ENCODE measurements around the gene CDKAL1.
"Not testable (repeated sequence)": the region's sequence is repeated elsewhere in the genome, so short reads cannot be mapped to it uniquely, and the experiment has no call there.

Gene CDKAL1

GRCh38 chr6:20642441-20642840, 108.2 kb downstream of the CDKAL1 start:
- Histone ChIP-seq H3K4me1 (ENCODE audit: control insufficient read depth, insufficient read depth, low read length) (no peaks in the 10 kb centered on the region), H3K36me3 (ENCODE audit: control insufficient read depth, insufficient read depth, low read length, severe bottlenecking) (no peaks in the 10 kb centered on the region), H3K4me3 (ENCODE audit: low read length) (no peak overlapping the region), H3K27me3 (replicated peaks; ENCODE audit: control insufficient read depth, insufficient read depth, low read length) (no peaks in the 10 kb centered on the region), H3K9me3 (ENCODE audit: control insufficient read depth, low read length) (no peaks in the 10 kb centered on the region), H3K9ac (ENCODE audit: low read length) (no peak overlapping the region)
- DNase-seq (ENCODE audit: low read depth) = no peak

- no peak overlapping the region for H3K9ac ChIP-seq (ENCODE audit: low read length)
- H3K4me1 ChIP-seq (ENCODE audit: control insufficient read depth, insufficient read depth, low read length) = no peaks in the 10 kb centered on the region
- DNase-seq (ENCODE audit: low read depth) = no peak
- peaks cover 3% of the 10 kb centered on the region for H3K36me3 ChIP-seq (ENCODE audit: control insufficient read depth, insufficient read depth, low read length, severe bottlenecking)
- H3K4me3 ChIP-seq (ENCODE audit: low read length) = no peak overlapping the region
- no peaks in the 10 kb centered on the region for H3K9me3 ChIP-seq (ENCODE audit: control insufficient read depth, low read length)
- no peaks in the 10 kb centered on the region for H3K27me3 ChIP-seq (replicated peaks; ENCODE audit: control insufficient read depth, insufficient read depth, low read length)
Observed at GRCh38 chr6:20644667-20645370, 110.6 kb downstream of the CDKAL1 start.

- not testable (repeated sequence) for H3K36me3 ChIP-seq (ENCODE audit: control insufficient read depth, insufficient read depth, low read length, severe bottlenecking); H3K27me3 ChIP-seq (replicated peaks; ENCODE audit: control insufficient read depth, insufficient read depth, low read length); H3K4me1 ChIP-seq (ENCODE audit: control insufficient read depth, insufficient read depth, low read length); DNase-seq (ENCODE audit: low read depth); H3K9me3 ChIP-seq (ENCODE audit: control insufficient read depth, low read length); H3K9ac ChIP-seq (ENCODE audit: low read length); H3K4me3 ChIP-seq (ENCODE audit: low read length)
Observed at GRCh38 chr6:20645572-20645971, 111.3 kb downstream of the CDKAL1 start.

- Histone ChIP-seq H3K27me3 (replicated peaks; ENCODE audit: control insufficient read depth, insufficient read depth, low read length) (no peaks in the 10 kb centered on the region), H3K9ac (ENCODE audit: low read length) (no peak overlapping the region), H3K9me3 (ENCODE audit: control insufficient read depth, low read length) (no peaks in the 10 kb centered on the region), H3K36me3 (ENCODE audit: control insufficient read depth, insufficient read depth, low read length, severe bottlenecking) (peaks cover 3% of the 10 kb centered on the region), H3K4me1 (ENCODE audit: control insufficient read depth, insufficient read depth, low read length) (no peaks in the 10 kb centered on the region), H3K4me3 (ENCODE audit: low read length) (no peak overlapping the region)
- no peak for DNase-seq (ENCODE audit: low read depth)
Observed at GRCh38 chr6:20647585-20647984, 113.3 kb downstream of the CDKAL1 start.

GRCh38 chr6:20649696-20650470, 115.6 kb downstream of the CDKAL1 start:
- not testable (repeated sequence) for H3K4me1 ChIP-seq (ENCODE audit: control insufficient read depth, insufficient read depth, low read length); H3K4me3 ChIP-seq (ENCODE audit: low read length); H3K27me3 ChIP-seq (replicated peaks; ENCODE audit: control insufficient read depth, insufficient read depth, low read length); H3K9me3 ChIP-seq (ENCODE audit: control insufficient read depth, low read length); DNase-seq (ENCODE audit: low read depth); H3K36me3 ChIP-seq (ENCODE audit: control insufficient read depth, insufficient read depth, low read length, severe bottlenecking); H3K9ac ChIP-seq (ENCODE audit: low read length)

- no peak for DNase-seq (ENCODE audit: low read depth)
- Histone ChIP-seq H3K9ac (ENCODE audit: low read length) (no peak overlapping the region), H3K9me3 (ENCODE audit: control insufficient read depth, low read length) (no peaks in the 10 kb centered on the region), H3K4me3 (ENCODE audit: low read length) (no peak overlapping the region), H3K36me3 (ENCODE audit: control insufficient read depth, insufficient read depth, low read length, severe bottlenecking) (peaks cover 3% of the 10 kb centered on the region), H3K27me3 (replicated peaks; ENCODE audit: control insufficient read depth, insufficient read depth, low read length) (no peaks in the 10 kb centered on the region), H3K4me1 (ENCODE audit: control insufficient read depth, insufficient read depth, low read length) (no peaks in the 10 kb centered on the region)
Observed at GRCh38 chr6:20652299-20653084, 118.2 kb downstream of the CDKAL1 start.

GRCh38 chr6:20653085-20653479, 118.8 kb downstream of the CDKAL1 start:
- Histone ChIP-seq H3K27me3 (replicated peaks; ENCODE audit: control insufficient read depth, insufficient read depth, low read length) (no peaks in the 10 kb centered on the region), H3K4me3 (ENCODE audit: low read length) (no peak overlapping the region), H3K36me3 (ENCODE audit: control insufficient read depth, insufficient read depth, low read length, severe bottlenecking) (peaks cover 3% of the 10 kb centered on the region), H3K9ac (ENCODE audit: low read length) (no peak overlapping the region), H3K9me3 (ENCODE audit: control insufficient read depth, low read length) (no peaks in the 10 kb centered on the region), H3K4me1 (ENCODE audit: control insufficient read depth, insufficient read depth, low read length) (no peaks in the 10 kb centered on the region)
- DNase-seq (ENCODE audit: low read depth) = no peak

GRCh38 chr6:20655317-20655716, 121.1 kb downstream of the CDKAL1 start:
- no peaks in the 10 kb centered on the region for H3K27me3 ChIP-seq (replicated peaks; ENCODE audit: control insufficient read depth, insufficient read depth, low read length)

GRCh38 chr6:20657274-20657800, 123.1 kb downstream of the CDKAL1 start:
- DNase-seq (ENCODE audit: low read depth) = no peak
- Histone ChIP-seq H3K9me3 (ENCODE audit: control insufficient read depth, low read length) (no peaks in the 10 kb centered on the region), H3K4me1 (ENCODE audit: control insufficient read depth, insufficient read depth, low read length) (peaks cover 5% of the 10 kb centered on the region), H3K36me3 (ENCODE audit: control insufficient read depth, insufficient read depth, low read length, severe bottlenecking) (no peaks in the 10 kb centered on the region), H3K9ac (ENCODE audit: low read length) (no peak overlapping the region), H3K27me3 (replicated peaks; ENCODE audit: control insufficient read depth, insufficient read depth, low read length) (no peaks in the 10 kb centered on the region), H3K4me3 (ENCODE audit: low read length) (no peak overlapping the region)

More at GRCh38 chr6:20655317-20655716, 121.1 kb downstream of the CDKAL1 start:
- H3K9me3 ChIP-seq (ENCODE audit: control insufficient read depth, low read length) = no peaks in the 10 kb centered on the region
- no peaks in the 10 kb centered on the region for H3K4me1 ChIP-seq (ENCODE audit: control insufficient read depth, insufficient read depth, low read length)
- H3K36me3 ChIP-seq (ENCODE audit: control insufficient read depth, insufficient read depth, low read length, severe bottlenecking) = no peaks in the 10 kb centered on the region
- no peak for DNase-seq (ENCODE audit: low read depth)
- H3K9ac ChIP-seq (ENCODE audit: low read length) = no peak overlapping the region
- H3K4me3 ChIP-seq (ENCODE audit: low read length) = no peak overlapping the region

- H3K9ac ChIP-seq (ENCODE audit: low read length) = no peak overlapping the region
- no peaks in the 10 kb centered on the region for H3K9me3 ChIP-seq (ENCODE audit: control insufficient read depth, low read length)
- no peaks in the 10 kb centered on the region for H3K36me3 ChIP-seq (ENCODE audit: control insufficient read depth, insufficient read depth, low read length, severe bottlenecking)
- H3K4me1 ChIP-seq (ENCODE audit: control insufficient read depth, insufficient read depth, low read length) = peaks cover 5% of the 10 kb centered on the region
- H3K27me3 ChIP-seq (replicated peaks; ENCODE audit: control insufficient read depth, insufficient read depth, low read length) = no peaks in the 10 kb centered on the region
- H3K4me3 ChIP-seq (ENCODE audit: low read length) = no peak overlapping the region
- no peak for DNase-seq (ENCODE audit: low read depth)
Observed at GRCh38 chr6:20658053-20658452, 123.8 kb downstream of the CDKAL1 start.

- no peak for DNase-seq (ENCODE audit: low read depth)
- Histone ChIP-seq H3K4me3 (ENCODE audit: low read length) (no peak overlapping the region), H3K9ac (ENCODE audit: low read length) (no peak overlapping the region), H3K9me3 (ENCODE audit: control insufficient read depth, low read length) (no peaks in the 10 kb centered on the region), H3K27me3 (replicated peaks; ENCODE audit: control insufficient read depth, insufficient read depth, low read length) (no peaks in the 10 kb centered on the region), H3K36me3 (ENCODE audit: control insufficient read depth, insufficient read depth, low read length, severe bottlenecking) (no peaks in the 10 kb centered on the region), H3K4me1 (ENCODE audit: control insufficient read depth, insufficient read depth, low read length) (peaks cover 5% of the 10 kb centered on the region)
Observed at GRCh38 chr6:20658516-20658915, 124.3 kb downstream of the CDKAL1 start.

Data from adipocyte (in vitro differentiated cells).